22Rv1 (cell line): ENCODE results near the gene SF3B3.

Source experiments
- H3K27ac ChIP-seq: fragments of 450-650 bp; 2 replicates; pipeline ENCODE4 v1.5.1; 2017
- ZFX ChIP-seq: fragments of 450-650 bp; IDR thresholded peaks from 2 replicates; pipeline ENCODE4 v1.6.1; 2017; ENCODE audit warnings: antibody characterized with exemption, borderline replicate concordance
- TF ChIP-seq, protein P1 (sequence below): fragments of 450-650 bp; IDR thresholded peaks from 2 replicates; pipeline ENCODE4 v1.5.1; 2017; ENCODE audit warnings: mild to moderate bottlenecking

SF3B3 gene

DNA sequence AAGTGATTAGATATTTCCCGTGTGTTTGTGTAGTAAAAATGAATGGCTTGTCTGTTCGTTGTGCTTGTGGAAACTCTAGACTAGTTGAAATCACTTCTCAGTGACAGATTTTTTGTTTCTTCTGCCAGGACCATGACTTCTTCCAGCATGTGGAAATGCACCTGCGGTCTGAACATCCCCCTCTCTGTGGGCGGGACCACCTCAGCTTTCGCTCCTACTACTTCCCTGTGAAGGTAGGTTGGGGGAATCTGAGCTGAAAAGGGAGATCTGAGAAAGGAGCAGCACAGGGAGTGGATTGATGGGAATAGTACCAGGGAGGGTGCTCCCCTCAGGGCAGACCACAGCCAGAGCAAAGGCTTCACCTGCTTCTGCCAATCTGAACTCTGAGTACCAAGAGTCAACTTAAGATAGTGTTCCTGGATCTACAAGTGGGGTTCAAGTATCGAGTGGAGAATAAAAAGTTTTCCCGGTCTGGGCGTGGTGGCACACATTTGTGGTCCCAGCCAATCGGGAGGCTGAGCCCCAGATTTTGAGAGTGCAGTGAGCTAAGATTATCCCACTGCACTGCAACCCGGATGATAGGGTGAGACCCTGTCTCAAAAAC, 47.5 kb downstream of the SF3B3 start:
- no peak for TF ChIP-seq ZFX
- TF ChIP-seq, protein P1, sequence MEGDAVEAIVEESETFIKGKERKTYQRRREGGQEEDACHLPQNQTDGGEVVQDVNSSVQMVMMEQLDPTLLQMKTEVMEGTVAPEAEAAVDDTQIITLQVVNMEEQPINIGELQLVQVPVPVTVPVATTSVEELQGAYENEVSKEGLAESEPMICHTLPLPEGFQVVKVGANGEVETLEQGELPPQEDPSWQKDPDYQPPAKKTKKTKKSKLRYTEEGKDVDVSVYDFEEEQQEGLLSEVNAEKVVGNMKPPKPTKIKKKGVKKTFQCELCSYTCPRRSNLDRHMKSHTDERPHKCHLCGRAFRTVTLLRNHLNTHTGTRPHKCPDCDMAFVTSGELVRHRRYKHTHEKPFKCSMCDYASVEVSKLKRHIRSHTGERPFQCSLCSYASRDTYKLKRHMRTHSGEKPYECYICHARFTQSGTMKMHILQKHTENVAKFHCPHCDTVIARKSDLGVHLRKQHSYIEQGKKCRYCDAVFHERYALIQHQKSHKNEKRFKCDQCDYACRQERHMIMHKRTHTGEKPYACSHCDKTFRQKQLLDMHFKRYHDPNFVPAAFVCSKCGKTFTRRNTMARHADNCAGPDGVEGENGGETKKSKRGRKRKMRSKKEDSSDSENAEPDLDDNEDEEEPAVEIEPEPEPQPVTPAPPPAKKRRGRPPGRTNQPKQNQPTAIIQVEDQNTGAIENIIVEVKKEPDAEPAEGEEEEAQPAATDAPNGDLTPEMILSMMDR, result no peak
- no peak overlapping the region for H3K27ac ChIP-seq

DNA sequence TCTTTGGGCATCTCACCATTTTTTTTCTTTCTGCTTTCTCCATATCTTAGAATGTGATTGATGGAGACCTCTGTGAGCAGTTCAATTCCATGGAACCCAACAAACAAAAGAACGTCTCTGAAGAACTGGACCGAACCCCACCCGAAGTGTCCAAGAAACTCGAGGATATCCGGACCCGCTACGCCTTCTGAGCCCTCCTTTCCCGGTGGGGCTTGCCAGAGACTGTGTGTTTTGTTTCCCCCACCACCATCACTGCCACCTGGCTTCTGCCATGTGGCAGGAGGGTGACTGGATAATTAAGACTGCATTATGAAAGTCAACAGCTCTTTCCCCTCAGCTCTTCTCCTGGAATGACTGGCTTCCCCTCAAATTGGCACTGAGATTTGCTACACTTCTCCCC, 48.0 kb downstream of the SF3B3 start:
- H3K27ac ChIP-seq, result no peak overlapping the region
- TF ChIP-seq ZFX, result no peak
- TF ChIP-seq, protein P1, result no peak

DNA sequence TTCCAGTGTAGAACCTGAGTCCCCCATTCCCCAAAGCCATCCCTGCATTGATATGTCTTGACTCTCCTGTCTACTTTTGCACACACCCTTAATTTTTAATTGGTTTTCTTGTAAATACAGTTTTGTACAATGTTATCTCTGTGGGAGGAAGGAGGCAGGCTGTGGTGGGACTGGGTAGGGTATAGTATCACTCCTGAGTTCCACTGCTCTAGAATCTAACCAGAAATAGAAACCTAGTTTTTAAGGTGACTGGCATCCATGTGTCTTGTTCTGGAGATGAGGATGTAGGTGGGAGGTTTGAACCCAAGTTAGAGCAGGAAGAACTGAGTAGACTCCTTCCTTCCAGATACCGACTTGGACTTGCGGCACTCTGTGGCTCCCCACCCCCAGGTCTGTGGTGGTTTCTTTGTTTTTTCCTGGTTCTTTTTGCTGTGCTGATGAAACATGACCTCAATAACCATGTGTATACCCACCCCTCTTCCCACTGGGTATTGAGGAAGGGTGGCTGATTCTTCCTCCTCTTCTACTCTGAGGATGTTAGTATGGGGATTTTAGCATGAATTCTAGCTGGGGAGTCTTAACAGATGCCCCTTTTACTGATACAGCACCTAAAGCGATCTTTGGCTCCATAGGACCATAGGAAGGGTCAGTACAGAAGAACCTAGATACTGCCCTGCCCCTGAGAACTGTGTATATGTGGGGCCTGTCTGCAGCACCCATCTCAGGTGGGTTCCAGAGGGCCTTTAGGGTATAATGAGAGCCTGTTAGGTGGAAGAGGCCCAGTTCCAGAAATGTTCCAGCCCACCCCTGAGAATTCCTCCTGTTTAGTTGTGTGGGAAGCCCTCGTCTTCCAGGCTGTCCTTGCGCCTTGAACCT, 48.7 kb downstream of the SF3B3 start:
- H3K27ac ChIP-seq, result no peak overlapping the region
- no peak for TF ChIP-seq ZFX
- TF ChIP-seq, protein P1, result no peak

DNA sequence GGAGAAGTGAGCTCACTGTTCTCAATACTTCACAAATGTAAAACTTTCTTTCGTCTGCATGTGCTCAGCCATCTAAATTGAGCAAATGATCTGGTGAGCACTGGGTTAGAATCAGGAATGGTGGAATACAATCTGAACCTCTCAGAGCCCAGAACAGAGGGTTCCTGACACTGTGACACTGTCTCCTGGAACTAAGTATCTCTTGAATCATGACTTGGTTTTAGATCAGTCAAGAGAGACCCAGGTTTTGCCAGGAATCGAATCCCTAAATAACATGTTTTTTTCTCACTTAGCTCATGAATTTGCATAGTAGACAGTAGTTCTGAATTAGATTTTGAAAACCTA, 49.3 kb downstream of the SF3B3 start:
- no peak for TF ChIP-seq ZFX
- TF ChIP-seq, protein P1, result no peak
- H3K27ac ChIP-seq, result no peak overlapping the region

DNA sequence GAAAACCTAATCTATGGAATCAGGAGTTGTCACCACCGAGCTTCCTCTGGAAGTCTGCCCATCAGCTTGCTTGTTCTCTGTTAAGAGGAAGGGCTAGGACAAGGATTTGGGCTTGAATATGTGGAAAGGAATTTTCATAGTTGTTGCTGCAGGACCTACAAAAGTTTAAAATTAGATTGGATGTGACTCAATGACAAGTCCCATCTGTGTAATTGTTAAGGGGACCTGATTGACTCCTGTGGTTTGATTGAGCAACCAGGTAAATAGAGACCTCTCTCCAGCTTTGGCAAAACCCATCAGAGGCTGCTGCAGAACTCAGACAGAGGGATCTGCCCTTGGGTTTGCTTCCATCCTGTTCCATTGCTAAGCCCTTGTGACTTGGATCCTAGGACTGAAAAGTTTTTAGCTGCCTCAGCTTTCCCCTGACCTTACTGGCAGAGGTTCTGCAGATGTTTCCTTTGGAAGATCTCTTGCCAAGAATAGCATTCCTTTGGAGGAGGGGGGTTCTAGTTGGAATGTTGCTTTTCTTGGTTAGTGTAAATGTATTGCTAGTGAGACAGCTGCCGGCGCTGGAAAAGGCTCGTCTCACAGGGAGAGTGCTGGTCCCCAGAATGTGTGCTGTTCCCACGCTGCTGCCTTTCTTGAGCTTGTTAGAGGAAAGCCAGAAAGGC, 50.0 kb downstream of the SF3B3 start:
- H3K27ac ChIP-seq, result no peak overlapping the region
- no peak for TF ChIP-seq ZFX
- TF ChIP-seq, protein P1, result no peak

DNA sequence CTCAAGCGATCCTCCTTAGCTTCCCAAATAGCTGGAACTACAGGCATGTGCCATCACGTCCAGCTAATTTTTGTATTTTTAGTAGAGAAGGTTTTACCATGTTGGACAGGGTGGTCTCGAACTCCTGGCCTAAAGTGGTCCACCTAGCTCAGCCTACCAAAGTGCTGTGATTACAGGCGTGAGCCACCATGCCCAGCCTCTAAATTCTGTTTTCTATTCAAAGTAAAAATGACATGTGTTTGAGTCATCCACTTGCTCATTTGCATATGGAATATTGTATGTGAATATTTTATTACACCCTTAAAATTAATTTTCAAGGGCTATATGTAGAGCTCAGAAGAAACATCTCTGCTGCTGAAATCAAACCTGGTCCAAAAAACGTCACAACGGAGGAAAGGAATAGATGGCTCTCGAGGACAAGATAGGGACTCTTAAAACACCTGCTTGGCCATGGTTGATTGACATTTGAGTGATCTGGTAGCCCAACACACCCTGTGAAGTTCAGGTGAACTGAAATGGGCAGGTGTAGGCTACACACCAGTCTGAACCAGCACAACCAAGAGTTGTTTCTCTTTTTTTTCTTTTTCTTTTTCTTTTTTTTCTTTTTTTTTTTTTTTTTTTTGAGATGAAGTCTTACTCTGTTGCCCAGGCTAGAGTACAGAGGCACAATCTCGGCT, 51.1 kb downstream of the SF3B3 start:
- TF ChIP-seq, protein P1, result no peak
- no peak for TF ChIP-seq ZFX
- peak overlapping the region; percentile 20; the same call in 1 of the 2 replicates for H3K27ac ChIP-seq
